Endothelial cell of umbilical vein (primary cell): ENCODE results near the gene PTPN14. TPM values are rescaled to one million over a fixed set of nuclear protein-coding genes. Genes with fewer than 3 reads are reported as not detected.

Experiments used
- BruUV-seq: library from RNA; stranded (reverse); fragments of 400-500 nt; replicated peaks from 2 replicates; lab custom pipeline; 2021; lab: Mats Ljungman, UMichigan
- CTCF ChIA-PET: fragments of 300-600, 350-600 bp; sonication (Branson Sonifier 250); formaldehyde crosslinking; loops from one replicate; lab custom pipeline; 2021; ENCODE audit warnings: antibody characterized with exemption, inconsistent platforms; lab: Charles Lee
- POLR2A ChIA-PET: fragments of 300-600, 350-600 bp; sonication (Branson Sonifier 250); formaldehyde crosslinking; loops from one replicate; lab custom pipeline; 2021; ENCODE audit warnings: antibody characterized with exemption, inconsistent platforms; lab: Charles Lee
- DNase-seq: peaks from one replicate; pipeline ENCODE4 v3.0.0-alpha.2; 2011; ENCODE audit warnings: low read depth, low spot score
- FAIRE-seq: peaks from 2 replicates; lab custom pipeline; 2011; peaks lifted over from hg19 to GRCh38; lab: Jason Lieb, UNC
- H2AFZ ChIP-seq: 2 replicates; pipeline ENCODE4 v1.6.0; 2012; ENCODE audit warnings: low read depth, low read length, control low read depth, inconsistent platforms
- H3K27ac ChIP-seq: 2 replicates; pipeline ENCODE4 v1.5.1; 2011; ENCODE audit warnings: low read depth, mild to moderate bottlenecking, control low read depth, low read length, moderate library complexity; ENCODE audit not compliant: insufficient read depth
- H3K27me3 ChIP-seq, 2 experiments: 2 replicates each; pipeline versions ENCODE4 v1.6.0 to v1.6.1; 2011; ENCODE audit warnings: low read length in 2 of 2, mixed read lengths in 1 of 2; ENCODE audit not compliant: control insufficient read depth in 2 of 2, insufficient read depth in 2 of 2
- H3K36me3 ChIP-seq, 2 experiments: 2 replicates in 1 of 2; 3 replicates in 1 of 2; pipeline ENCODE4 v1.5.1; 2011; ENCODE audit warnings: low read length in 2 of 2, mild to moderate bottlenecking in 1 of 2, moderate library complexity in 1 of 2; ENCODE audit not compliant: control insufficient read depth in 2 of 2, insufficient read depth in 2 of 2; ENCODE audit errors: extremely low read depth in 1 of 2
- H3K4me1 ChIP-seq: 3 replicates; pipeline ENCODE4 v1.5.1; 2011; ENCODE audit warnings: mild to moderate bottlenecking, low read length; ENCODE audit not compliant: control insufficient read depth, insufficient read depth; ENCODE audit errors: extremely low read depth
- H3K4me2 ChIP-seq: 2 replicates; pipeline ENCODE4 v1.6.1; 2011; ENCODE audit warnings: low read length, control low read depth, mixed read lengths; ENCODE audit not compliant: insufficient read depth
- H3K4me3 ChIP-seq, 3 experiments: fragments of 200-600 bp in 1 of 3; sonication (generic), shearing (Covaris generic) in 1 of 3; replicated peaks in 1 of 3; 2 replicates each; pipeline ENCODE4 v1.5.1; 2011 to 2016; ENCODE audit warnings: control low read depth in 3 of 3, low read length in 3 of 3, mild to moderate bottlenecking in 2 of 3, inconsistent platforms in 1 of 3, low read depth in 1 of 3, moderate library complexity in 1 of 3; ENCODE audit not compliant: insufficient read depth in 1 of 3
- H3K79me2 ChIP-seq: 2 replicates; pipeline ENCODE4 v1.6.0; 2012; ENCODE audit warnings: low read length, inconsistent platforms; ENCODE audit not compliant: control insufficient read depth, insufficient read depth
- H3K9ac ChIP-seq: replicated peaks from 2 replicates; pipeline ENCODE3; 2011; ENCODE audit warnings: low read length, control low read depth; ENCODE audit not compliant: insufficient read depth; ENCODE audit errors: extremely low read depth
- H3K9me1 ChIP-seq: replicated peaks from 3 replicates; pipeline ENCODE4 v1.6.0; 2011; ENCODE audit warnings: mild to moderate bottlenecking, low read length; ENCODE audit not compliant: control insufficient read depth, insufficient read depth; ENCODE audit errors: extremely low read depth
- H3K9me3 ChIP-seq: replicated peaks from 2 replicates; pipeline ENCODE4 v1.5.1; 2012; ENCODE audit warnings: low read length, inconsistent platforms; ENCODE audit not compliant: control insufficient read depth, insufficient read depth
- H4K20me1 ChIP-seq: replicated peaks from 2 replicates; pipeline ENCODE3; 2011; ENCODE audit warnings: mild to moderate bottlenecking, low read length; ENCODE audit not compliant: control insufficient read depth, insufficient read depth; ENCODE audit errors: extremely low read depth
- CTCF ChIP-seq, 2 donors: IDR thresholded peaks; 1 replicate in 1 of 2; 2 replicates in 1 of 2; pipeline ENCODE4 v1.5.1; 2011; ENCODE audit warnings: low read length in 2 of 2, mild to moderate bottlenecking in 2 of 2, moderate library complexity in 2 of 2, control low read depth in 1 of 2, inconsistent platforms in 1 of 2, low read depth in 1 of 2; ENCODE audit not compliant: insufficient read depth in 1 of 2; ENCODE audit errors: extremely low read depth in 1 of 2
- EZH2 ChIP-seq: IDR thresholded peaks from 2 replicates; pipeline ENCODE4 v1.6.1; 2012; ENCODE audit warnings: borderline replicate concordance, low read depth, mild to moderate bottlenecking, moderate library complexity, low read length, inconsistent platforms; ENCODE audit not compliant: severe bottlenecking
- FOS ChIP-seq: IDR thresholded peaks from 2 replicates; pipeline ENCODE4 v1.6.1; 2011; ENCODE audit warnings: mild to moderate bottlenecking, low read length, moderate library complexity, borderline replicate concordance; ENCODE audit not compliant: insufficient read depth
- GATA2 ChIP-seq: IDR thresholded peaks from 2 replicates; pipeline ENCODE4 v1.7.0; 2011; ENCODE audit warnings: low read depth, mild to moderate bottlenecking, moderate library complexity, mixed read lengths, low read length; ENCODE audit not compliant: insufficient read length, insufficient read depth
- JUN ChIP-seq: IDR thresholded peaks from 2 replicates; pipeline ENCODE4 v1.6.1; 2011; ENCODE audit warnings: borderline replicate concordance, low read depth; ENCODE audit not compliant: insufficient read length, insufficient read depth
- MAX ChIP-seq: IDR thresholded peaks from 2 replicates; pipeline ENCODE4 v1.6.1; 2011; ENCODE audit not compliant: insufficient read depth, insufficient read length
- MYC ChIP-seq: IDR thresholded peaks from one replicate; pipeline ENCODE4 v1.6.1; 2011; ENCODE audit warnings: mild to moderate bottlenecking, low read depth, low read length
- POLR2A ChIP-seq: IDR thresholded peaks from 2 replicates; pipeline ENCODE4 v1.6.1; 2012; ENCODE audit warnings: low read depth, mild to moderate bottlenecking, control low read depth, low read length
- POLR2AphosphoS5 ChIP-seq: IDR thresholded peaks from 2 replicates; pipeline ENCODE4 v1.6.1; 2012; ENCODE audit warnings: low read depth, mild to moderate bottlenecking, control low read depth, low read length, moderate library complexity; ENCODE audit not compliant: insufficient read depth
- dilution Hi-C: fragments of 300-500 bp; cut with MboI; formaldehyde crosslinking; loops from one replicate; pipeline ENCODE4 v1.15.0; 2019; ENCODE audit warnings: low sequenced_read_pairs; ENCODE audit not compliant: extremely low pct_ligation_motif_present
- intact Hi-C: fragments of 100-400 bp; cut with micrococcal nuclease; formaldehyde crosslinking; loops from one replicate; pipeline ENCODE4 v1.10.0; 2022
- polyA plus RNA-seq, 4 experiments: library from polyadenylated mRNA; depleted of rRNA in 3 of 4; stranded (reverse) in 3 of 4; unstranded in 1 of 4; fragments of >200 nt; gene quantifications; 2 replicates each; pipeline versions ENCODE4 v1.2.1 to v1.2.3, GENCODE V29; 2011 to 2012; ENCODE audit warnings: missing spikeins in 1 of 4
- total RNA-seq: library from RNA; stranded (reverse); gene quantifications from 2 replicates; pipeline ENCODE4 v1.2.3, GENCODE V29; 2021

The PTPN14 gene
- total and polyA plus RNA-seq, 2 donors (not counting 3 experiments of a cell fraction or from before 2014, with no cell fraction given), result 18.5 to 93.0 TPM

GRCh38 chr1:214505134-214505533 is 46.3 kb downstream of the PTPN14 start:
- POLR2A ChIA-PET, result no interaction called here
- DNase-seq, result no peak
- no peak for FAIRE-seq
- TF ChIP-seq GATA2, result no peak
- TF ChIP-seq JUN, result no peak
- TF ChIP-seq EZH2, result no peak
- TF ChIP-seq POLR2A, result no peak
- no peak for TF ChIP-seq POLR2AphosphoS5
- no peak for TF ChIP-seq MYC
- no TSS peak for BruUV-seq
- H3K9me3 ChIP-seq, result no peaks in the 10 kb centered on the region
- dilution Hi-C loops (no loop called here), intact Hi-C loops (no loop called here)
- CTCF ChIA-PET, result interaction anchor here (1.0 to 1.7 kb wide), 3 partner anchors 8 to 46 kb away, joined by 3 to 4 read pairs (median 3); partner anchors contain the start of gene PTPN14
- H3K27ac ChIP-seq, result no peak overlapping the region
- no peaks in the 10 kb centered on the region for H3K36me3 ChIP-seq
- H3K4me1 ChIP-seq, result peaks cover under 1% of the 10 kb centered on the region
- H3K9me1 ChIP-seq, result no peaks in the 10 kb centered on the region
- H3K79me2 ChIP-seq, result peaks cover 94% of the 10 kb centered on the region
- H4K20me1 ChIP-seq, result no peaks in the 10 kb centered on the region
- H3K9ac ChIP-seq, result no peak overlapping the region
- no peak overlapping the region for H3K4me3 ChIP-seq
- no peak overlapping the region for H3K4me2 ChIP-seq
- H2AFZ ChIP-seq, result no peak overlapping the region
- H3K27me3 ChIP-seq, result no peaks in the 10 kb centered on the region

- Histone ChIP-seq H3K27ac (no peak overlapping the region), H4K20me1 (no peaks in the 10 kb centered on the region), H3K9ac (no peak overlapping the region), H3K27me3 (no peaks in the 10 kb centered on the region), H3K4me2 (no peak overlapping the region), H3K4me3 (no peak overlapping the region), H2AFZ (no peak overlapping the region), H3K79me2 (peaks cover 96% of the 10 kb centered on the region), H3K4me1 (peaks cover 9% of the 10 kb centered on the region), H3K9me1 (no peaks in the 10 kb centered on the region), H3K9me3 (no peaks in the 10 kb centered on the region), H3K36me3 (no peaks in the 10 kb centered on the region)
- dilution Hi-C loops (no loop called here), intact Hi-C loops (no loop called here)
- BruUV-seq, result no TSS peak
- ChIA-PET POLR2A (no interaction called here), CTCF (interaction anchor here (0.8 kb wide), 1 partner anchor 47 kb away, joined by 3 read pairs; the partner anchor contains the start of gene PTPN14)
- no peak for FAIRE-seq
- TF ChIP-seq JUN (no peak), CTCF (IDR thresholded peaks at IDR 0.05; ENCODE audit: extremely low read depth in 1 of 2, insufficient read depth in 1 of 2, low read depth in 1 of 2, low read length in 2 of 2) (no peak), MAX (no peak), FOS (no peak), POLR2AphosphoS5 (no peak), MYC (no peak), EZH2 (no peak), GATA2 (no peak), POLR2A (no peak)
- no peak for DNase-seq
Measured at GRCh38 chr1:214504330-214504729, 47.1 kb downstream of the PTPN14 start.
